Loucy (cell line): ENCODE data around the gene CFAP45.

Experiments used
- EZH2phosphoT487 ChIP-seq: fragments of 200-600 bp; IDR thresholded peaks from 2 replicates; pipeline ENCODE4 v1.6.1; 2018; ENCODE audit warnings: antibody characterized with exemption, mild to moderate bottlenecking, moderate library complexity, borderline replicate concordance
- TF ChIP-seq, protein P1 (sequence below): fragments of 200-600 bp; sonication (generic); conservative IDR thresholded peaks from 2 replicates; pipeline ENCODE4 v1.5.1; 2014; ENCODE audit warnings: mild to moderate bottlenecking, antibody characterized with exemption, low read length

- no peak for TF ChIP-seq EZH2phosphoT487
- TF ChIP-seq, protein P1, sequence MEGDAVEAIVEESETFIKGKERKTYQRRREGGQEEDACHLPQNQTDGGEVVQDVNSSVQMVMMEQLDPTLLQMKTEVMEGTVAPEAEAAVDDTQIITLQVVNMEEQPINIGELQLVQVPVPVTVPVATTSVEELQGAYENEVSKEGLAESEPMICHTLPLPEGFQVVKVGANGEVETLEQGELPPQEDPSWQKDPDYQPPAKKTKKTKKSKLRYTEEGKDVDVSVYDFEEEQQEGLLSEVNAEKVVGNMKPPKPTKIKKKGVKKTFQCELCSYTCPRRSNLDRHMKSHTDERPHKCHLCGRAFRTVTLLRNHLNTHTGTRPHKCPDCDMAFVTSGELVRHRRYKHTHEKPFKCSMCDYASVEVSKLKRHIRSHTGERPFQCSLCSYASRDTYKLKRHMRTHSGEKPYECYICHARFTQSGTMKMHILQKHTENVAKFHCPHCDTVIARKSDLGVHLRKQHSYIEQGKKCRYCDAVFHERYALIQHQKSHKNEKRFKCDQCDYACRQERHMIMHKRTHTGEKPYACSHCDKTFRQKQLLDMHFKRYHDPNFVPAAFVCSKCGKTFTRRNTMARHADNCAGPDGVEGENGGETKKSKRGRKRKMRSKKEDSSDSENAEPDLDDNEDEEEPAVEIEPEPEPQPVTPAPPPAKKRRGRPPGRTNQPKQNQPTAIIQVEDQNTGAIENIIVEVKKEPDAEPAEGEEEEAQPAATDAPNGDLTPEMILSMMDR = no peak
Observed at GRCh38 chr1:159883134-159883533, 16.8 kb downstream of the CFAP45 start.
